ENCODE data around the gene FNTB. TPM values are rescaled to one million over a fixed set of nuclear protein-coding genes. Genes with fewer than 3 reads are reported as not detected.
A peak's percentile ranks its signal among the peaks of the same experiment; 100 is the strongest.

Gene FNTB
- total and polyA plus RNA-seq, 2 of the 13 experiments (the other 11 are each of a cell fraction or from before 2014, with no cell fraction given) = 23.6 to 28.5 TPM

- TF ChIP-seq SAP130 (CRISPR knock-in tag; IDR thresholded peaks at IDR 0.05; ENCODE audit: low read depth) (0 out of 2 replicates have a peak, but pooled peaks have one; percentile 10), CREBL2 (CRISPR knock-in tag; IDR thresholded peaks at IDR 0.05; ENCODE audit: borderline replicate concordance) (no peak), ZBTB38 (CRISPR knock-in tag; IDR thresholded peaks at IDR 0.05) (peak; percentile 66), PAXIP1 (CRISPR knock-in tag; conservative IDR thresholded peaks at IDR 0.05) (0 out of 2 replicates have a peak, but pooled peaks have one; percentile 18), HNF4A (CRISPR knock-in tag; IDR thresholded peaks at IDR 0.05) (peak; percentile 70), ZNF589 (CRISPR knock-in tag; conservative IDR thresholded peaks at IDR 0.05) (no peak), ESRRA (CRISPR knock-in tag; IDR thresholded peaks at IDR 0.05; ENCODE audit: low read depth) (peak; percentile 23; the same call in 1 of the 2 replicates), HNF4G (IDR thresholded peaks at IDR 0.05; ENCODE audit: borderline replicate concordance, low read depth, low read length) (peak; percentile 52; the same call in 1 of the 2 replicates), HNF4G (CRISPR knock-in tag; IDR thresholded peaks at IDR 0.05; ENCODE audit: borderline replicate concordance, low read depth) (no peak)
- ChIA-PET CTCF (ENCODE audit: low intra/inter-chr PET ratio, low total read pairs) (no interaction called here), POLR2A (interaction anchor here (0.7 to 1.3 kb wide), 2 partner anchors 25 to 86 kb away, joined by 3 read pairs; no protein-coding TSS in a partner anchor)
- no peaks in the 10 kb centered on the region for H3K27me3 ChIP-seq (ENCODE audit: control insufficient read depth in 1 of 2, insufficient read depth in 2 of 2, low read length in 2 of 2)
- no peaks in the 10 kb centered on the region for H4K20me1 ChIP-seq (ENCODE audit: insufficient read depth, low read length)
- peaks cover 13 to 36% of the 10 kb centered on the region in 2 experiments; a peak in 4 of 5 replicates for H3K36me3 ChIP-seq (replicated peaks in 1 of 2; ENCODE audit: control insufficient read depth in 1 of 2, insufficient read depth in 2 of 2, low read length in 2 of 2)
- in situ Hi-C loops (cut with HindIII; ENCODE audit: extremely low pct_ligation_motif_present, low pct_unique_long_range_greater_than_20kb) = no loop called here
- no TSS peak for BruUV-seq (replicated peaks)
- peaks cover 22% of the 10 kb centered on the region for H3K4me1 ChIP-seq (ENCODE audit: insufficient read depth, low read length)
- ATAC-seq (peak; percentile 77), FAIRE-seq (no peak), DNase-seq (ENCODE audit: low spot score) (peak; percentile 45)
- no peaks in the 10 kb centered on the region for H3K79me2 ChIP-seq (ENCODE audit: insufficient read depth, low read length)
- H3K9ac ChIP-seq (ENCODE audit: insufficient read depth, low read depth, low read length) = no peak overlapping the region
- no peaks in the 10 kb centered on the region for H3K9me3 ChIP-seq (ENCODE audit: low read length)
- intact Hi-C loops (cut with micrococcal nuclease; ENCODE audit: unreplicated experiment) = no loop called here
- WGBS (ENCODE audit: low lambda C conversion rate) = 81% methylated on average over 4 of the region's 4 CpGs
- no peak overlapping the region for H2AFZ ChIP-seq (ENCODE audit: low read length)
- H3K4me2 ChIP-seq (ENCODE audit: low read depth, low read length) = no peak overlapping the region
- H3K27ac ChIP-seq (ENCODE audit: extremely low read length, insufficient read depth, low read length) = no peak overlapping the region
- H3K4me3 ChIP-seq (replicated peaks in 1 of 3; ENCODE audit: insufficient read depth in 1 of 3, low read depth in 2 of 3, low read length in 3 of 3) = no peak overlapping the region
These were observed 87.0 kb downstream of the FNTB start for GRCh38 chr14:65073605-65074201.
